ENCODE measurements around the gene ADAM10.

The ADAM10 gene

DNA sequence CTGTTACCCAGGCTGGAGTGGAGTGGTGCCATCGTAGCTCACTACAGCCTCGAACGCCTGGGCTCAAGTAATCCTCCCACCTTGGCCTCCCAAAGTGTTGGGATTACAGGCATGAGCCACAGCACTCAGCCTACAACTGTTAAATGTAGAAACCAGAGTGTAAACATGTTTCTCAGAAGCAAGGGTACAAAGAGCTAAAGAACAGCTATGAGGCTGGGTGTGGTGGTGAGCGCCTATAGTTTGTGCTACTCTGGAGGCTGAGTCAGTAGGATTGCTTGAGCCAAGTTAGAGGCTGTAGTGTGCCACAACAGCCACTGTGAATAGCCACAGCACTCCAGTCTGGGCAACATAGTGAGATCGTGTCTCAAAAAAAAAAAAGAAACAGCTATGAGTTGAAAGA, 16.8 kb upstream of the ADAM10 start:
- TF ChIP-seq, protein P1, sequence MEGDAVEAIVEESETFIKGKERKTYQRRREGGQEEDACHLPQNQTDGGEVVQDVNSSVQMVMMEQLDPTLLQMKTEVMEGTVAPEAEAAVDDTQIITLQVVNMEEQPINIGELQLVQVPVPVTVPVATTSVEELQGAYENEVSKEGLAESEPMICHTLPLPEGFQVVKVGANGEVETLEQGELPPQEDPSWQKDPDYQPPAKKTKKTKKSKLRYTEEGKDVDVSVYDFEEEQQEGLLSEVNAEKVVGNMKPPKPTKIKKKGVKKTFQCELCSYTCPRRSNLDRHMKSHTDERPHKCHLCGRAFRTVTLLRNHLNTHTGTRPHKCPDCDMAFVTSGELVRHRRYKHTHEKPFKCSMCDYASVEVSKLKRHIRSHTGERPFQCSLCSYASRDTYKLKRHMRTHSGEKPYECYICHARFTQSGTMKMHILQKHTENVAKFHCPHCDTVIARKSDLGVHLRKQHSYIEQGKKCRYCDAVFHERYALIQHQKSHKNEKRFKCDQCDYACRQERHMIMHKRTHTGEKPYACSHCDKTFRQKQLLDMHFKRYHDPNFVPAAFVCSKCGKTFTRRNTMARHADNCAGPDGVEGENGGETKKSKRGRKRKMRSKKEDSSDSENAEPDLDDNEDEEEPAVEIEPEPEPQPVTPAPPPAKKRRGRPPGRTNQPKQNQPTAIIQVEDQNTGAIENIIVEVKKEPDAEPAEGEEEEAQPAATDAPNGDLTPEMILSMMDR (IDR thresholded peaks at IDR 0.05; ENCODE audit: low read depth, low read length): no peak

DNA sequence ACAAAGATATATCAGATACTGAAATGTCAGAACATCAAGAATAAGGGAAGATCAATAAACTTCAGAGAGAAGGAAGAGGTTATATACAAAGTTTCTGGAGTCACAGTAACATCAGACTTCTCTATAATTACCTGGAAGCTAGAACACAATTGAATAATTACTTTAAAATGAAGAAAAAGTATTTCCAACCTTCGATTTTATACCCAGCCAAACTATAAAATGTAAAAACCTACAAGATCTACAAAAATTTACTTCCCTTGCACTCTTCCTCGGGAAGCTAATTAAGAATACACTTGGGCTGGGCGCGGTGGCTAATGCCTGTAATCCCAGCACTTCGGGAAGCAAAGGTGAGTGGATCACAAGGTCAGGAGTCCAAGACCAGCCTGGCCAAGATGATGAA, 15.0 kb upstream of the ADAM10 start:
- TF ChIP-seq, protein P1 (IDR thresholded peaks at IDR 0.05; ENCODE audit: low read depth, low read length): no peak
- no peak for DNase-seq (ENCODE audit: extremely low read depth, low read depth)

More for the DNA sequence above, 16.8 kb upstream of the ADAM10 start:
- DNase-seq (ENCODE audit: extremely low read depth, low read depth): no peak

DNA sequence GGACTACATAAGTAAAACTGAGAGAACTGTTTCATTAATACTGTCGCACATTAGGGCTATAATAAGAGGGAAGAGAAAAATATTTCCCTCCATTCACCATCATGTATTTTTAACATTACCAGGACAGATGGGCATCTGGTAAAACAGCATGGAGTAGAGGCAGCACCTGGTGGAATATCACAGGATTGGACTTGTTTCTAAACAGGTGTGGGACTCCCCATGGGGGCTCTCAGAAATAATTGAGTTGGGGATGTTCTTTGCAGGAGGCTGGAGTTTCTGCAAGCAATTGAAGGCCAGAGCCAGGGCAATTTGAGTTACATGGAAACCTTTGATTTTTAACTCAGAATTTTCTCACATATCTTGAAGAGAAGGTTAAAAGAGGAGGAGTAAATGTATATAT, 13.2 kb upstream of the ADAM10 start:
- no peak for DNase-seq (ENCODE audit: extremely low read depth, low read depth)
- TF ChIP-seq, protein P1 (IDR thresholded peaks at IDR 0.05; ENCODE audit: low read depth, low read length): no peak

DNA sequence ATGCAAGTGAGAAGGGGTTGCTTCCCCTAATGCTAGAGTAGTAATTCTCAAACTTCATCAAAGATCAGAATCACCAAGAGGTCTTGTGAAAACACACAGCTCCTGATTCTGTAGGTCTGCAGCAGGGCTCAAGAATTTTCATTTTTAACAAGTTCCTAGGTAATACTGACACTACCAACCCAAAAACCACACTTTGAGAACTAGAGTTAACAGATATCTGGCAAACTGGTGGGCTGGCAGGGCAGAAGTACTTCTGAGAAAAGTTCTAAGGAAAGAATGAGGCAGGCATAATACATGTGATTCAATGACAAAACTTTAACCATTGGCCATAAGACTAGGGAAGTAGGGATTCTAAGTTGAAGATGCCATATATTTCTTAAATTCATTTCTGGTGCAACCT, 12.8 kb upstream of the ADAM10 start:
- TF ChIP-seq, protein P1 (IDR thresholded peaks at IDR 0.05; ENCODE audit: low read depth, low read length): no peak

DNA sequence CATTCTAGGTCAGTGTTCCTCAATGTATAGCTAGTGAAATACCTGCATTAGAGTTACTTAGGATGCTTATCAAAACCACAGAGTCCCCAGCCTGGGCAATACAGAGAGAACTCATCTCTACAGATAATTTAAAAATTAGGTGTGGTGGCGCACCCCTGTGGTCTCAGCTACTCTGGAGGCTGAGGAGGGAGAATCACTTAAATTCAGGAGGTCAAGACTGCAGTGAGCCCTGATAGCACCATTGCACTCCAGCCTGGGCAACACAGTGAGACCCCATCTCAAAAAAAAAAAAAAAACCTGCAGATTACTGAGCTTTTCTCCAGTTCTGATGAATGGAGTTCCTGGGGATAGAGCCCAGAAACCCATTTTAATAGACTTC, 11.5 kb upstream of the ADAM10 start:
- TF ChIP-seq, protein P1 (IDR thresholded peaks at IDR 0.05; ENCODE audit: low read depth, low read length): no peak

More for the DNA sequence above, 12.8 kb upstream of the ADAM10 start:
- no peak for DNase-seq (ENCODE audit: extremely low read depth, low read depth)

DNA sequence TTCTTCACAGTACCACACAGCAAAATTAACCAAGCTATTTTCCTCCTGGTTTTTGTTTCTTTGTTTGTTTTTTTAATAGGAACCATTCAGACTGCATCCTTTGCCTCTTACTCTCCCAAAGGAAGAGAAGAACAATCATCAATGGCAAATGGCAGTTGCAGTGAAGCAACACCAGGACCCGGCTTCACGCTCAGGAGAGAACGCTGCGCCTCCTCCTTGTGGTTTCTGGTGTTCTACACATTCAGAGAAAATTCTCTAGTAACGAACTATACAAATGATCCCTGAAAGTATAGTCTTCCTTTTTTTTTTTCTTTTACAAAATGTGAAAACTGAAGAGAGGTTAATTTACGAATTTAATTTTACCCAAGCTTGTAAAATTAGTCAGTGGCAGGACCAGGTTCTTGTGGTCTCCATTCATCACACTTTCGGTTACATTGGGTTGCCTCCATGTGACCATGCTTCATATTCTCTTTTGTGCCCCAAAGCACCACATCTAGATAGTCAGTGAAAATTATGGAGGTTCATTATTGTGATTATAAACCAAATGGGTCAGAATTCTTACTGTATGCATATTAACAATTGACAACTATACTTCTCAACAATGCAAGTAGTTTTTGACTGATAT, 11.0 kb upstream of the ADAM10 start:
- no peak for DNase-seq (ENCODE audit: extremely low read depth, low read depth)
- TF ChIP-seq, protein P1 (IDR thresholded peaks at IDR 0.05; ENCODE audit: low read depth, low read length): no peak

More for the DNA sequence above, 11.5 kb upstream of the ADAM10 start:
- DNase-seq (ENCODE audit: extremely low read depth, low read depth): no peak

DNA sequence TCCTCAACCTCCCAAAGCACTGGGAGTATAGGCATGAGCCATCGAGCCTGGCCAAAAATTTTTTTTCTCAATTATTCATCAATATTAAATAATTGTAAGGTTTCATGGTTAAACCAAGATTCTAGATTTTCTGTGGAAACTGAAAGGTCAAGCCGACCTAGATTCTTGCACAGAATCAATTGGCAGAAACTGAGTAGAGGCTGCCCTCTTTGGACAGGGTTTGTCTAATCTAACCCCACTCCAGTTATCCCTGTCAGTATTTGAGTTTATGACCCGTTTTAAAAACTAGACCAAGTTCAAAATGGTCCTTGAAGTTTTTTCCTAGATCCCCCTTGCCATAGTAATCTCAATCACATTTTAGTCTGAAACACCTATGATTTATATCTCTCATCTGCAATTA, 8.6 kb upstream of the ADAM10 start:
- DNase-seq (ENCODE audit: extremely low read depth, low read depth): no peak
- TF ChIP-seq, protein P1 (IDR thresholded peaks at IDR 0.05; ENCODE audit: low read depth, low read length): peak; percentile 39
